Astrocyte (in vitro differentiated cells and primary cell): ENCODE measurements around the gene TFIP11. TPM values are rescaled to one million over a fixed set of nuclear protein-coding genes. Genes with fewer than 3 reads are reported as not detected.

Experiments used
- DNase-seq: peaks from one replicate; pipeline ENCODE4 v3.0.0-alpha.2; 2010; ENCODE audit warnings: low read depth
- FAIRE-seq: peaks from 2 replicates; lab custom pipeline; 2011; peaks lifted over from hg19 to GRCh38; lab: Jason Lieb, UNC
- H2AFZ ChIP-seq: 2 replicates; pipeline ENCODE4 v1.6.0; 2012; ENCODE audit warnings: low read depth, low read length, inconsistent platforms
- H3K27ac ChIP-seq: 2 replicates; pipeline ENCODE4 v1.5.1; 2011; ENCODE audit warnings: low read depth, low read length, inconsistent platforms
- H3K27me3 ChIP-seq: 2 replicates; pipeline ENCODE4 v1.6.0; 2011; ENCODE audit warnings: low read length, inconsistent platforms; ENCODE audit not compliant: insufficient read depth
- H3K36me3 ChIP-seq: 2 replicates; pipeline ENCODE4 v1.5.1; 2011; ENCODE audit warnings: low read length, inconsistent platforms; ENCODE audit not compliant: insufficient read depth
- H3K4me1 ChIP-seq: 2 replicates; pipeline ENCODE4 v1.5.1; 2011; ENCODE audit warnings: low read length, inconsistent platforms; ENCODE audit not compliant: insufficient read depth
- H3K4me2 ChIP-seq: 2 replicates; pipeline ENCODE4 v1.6.0; 2012; ENCODE audit warnings: low read length, inconsistent platforms
- H3K4me3 ChIP-seq: 2 replicates; pipeline ENCODE4 v1.5.1; 2011; ENCODE audit warnings: low read depth, mild to moderate bottlenecking, low read length, inconsistent platforms; ENCODE audit not compliant: insufficient read depth
- H3K79me2 ChIP-seq: 2 replicates; pipeline ENCODE4 v1.6.0; 2012; ENCODE audit warnings: mild to moderate bottlenecking, low read length, inconsistent platforms; ENCODE audit not compliant: insufficient read depth
- H3K9ac ChIP-seq: 2 replicates; pipeline ENCODE4 v1.6.0; 2012; ENCODE audit warnings: mild to moderate bottlenecking, low read length, inconsistent platforms
- H3K9me3 ChIP-seq: 2 replicates; pipeline ENCODE4 v1.5.1; 2012; ENCODE audit warnings: low read depth, mild to moderate bottlenecking, low read length, inconsistent platforms; ENCODE audit not compliant: insufficient read depth
- H4K20me1 ChIP-seq: 2 replicates; pipeline ENCODE4 v1.6.0; 2012; ENCODE audit warnings: low read length, inconsistent platforms; ENCODE audit not compliant: insufficient read depth
- H3K27ac Mint-ChIP-seq: one replicate; pipeline ENCODE4 v1.8.0; 2021; ENCODE audit warnings: mild to moderate bottlenecking, mixed read lengths; ENCODE audit not compliant: unreplicated experiment
- H3K27me3 Mint-ChIP-seq: one replicate; pipeline ENCODE4 v1.8.0; 2021; ENCODE audit warnings: low read depth, mixed read lengths; ENCODE audit not compliant: unreplicated experiment
- H3K36me3 Mint-ChIP-seq: one replicate; pipeline ENCODE4 v1.8.0; 2021; ENCODE audit warnings: low read depth, mixed read lengths; ENCODE audit not compliant: unreplicated experiment
- H3K4me1 Mint-ChIP-seq: one replicate; pipeline ENCODE4 v1.8.0; 2021; ENCODE audit warnings: low read depth, mixed read lengths; ENCODE audit not compliant: unreplicated experiment
- H3K4me3 Mint-ChIP-seq: one replicate; pipeline ENCODE4 v1.8.0; 2021; ENCODE audit warnings: mild to moderate bottlenecking, moderate library complexity, mixed read lengths; ENCODE audit not compliant: unreplicated experiment
- H3K9me3 Mint-ChIP-seq: one replicate; pipeline ENCODE4 v1.8.0; 2021; ENCODE audit warnings: mild to moderate bottlenecking, mixed read lengths; ENCODE audit not compliant: unreplicated experiment
- EZH2 ChIP-seq: IDR thresholded peaks from 2 replicates; pipeline ENCODE4 v1.6.1; 2012; ENCODE audit warnings: mild to moderate bottlenecking, low read length, inconsistent platforms; ENCODE audit not compliant: insufficient read depth
- microRNA-seq: library from miRNA; unstranded; fragments of <30 nt; microRNA quantifications from one replicate; pipeline ENCODE4 v1.2.0, GENCODE V29; 2020
- total RNA-seq: library from RNA; stranded (reverse); gene quantifications from 2 replicates; pipeline ENCODE4 v1.2.1, GENCODE V29; 2021
- TF ChIP-seq, protein P1 (sequence below): IDR thresholded peaks from 2 replicates; pipeline ENCODE4 v1.5.1; 2011; ENCODE audit warnings: low read depth, mild to moderate bottlenecking, inconsistent platforms, low read length, moderate library complexity; ENCODE audit not compliant: insufficient read depth

The TFIP11 gene
- total RNA-seq, 1 donor from 2014 or later = 36.9 TPM

- FAIRE-seq = no peak
- no peaks in the 10 kb centered on the region for H3K27me3 ChIP-seq
- H3K79me2 ChIP-seq = no peaks in the 10 kb centered on the region
- no peaks in the 10 kb centered on the region for H3K4me1 ChIP-seq
- no peak overlapping the region for H3K4me2 ChIP-seq
- no peak overlapping the region for H3K27ac Mint-ChIP-seq
- H3K27ac ChIP-seq = no peak overlapping the region
- no peak overlapping the region for H2AFZ ChIP-seq
- no peak overlapping the region for H3K4me3 Mint-ChIP-seq
- no peaks in the 10 kb centered on the region for H4K20me1 ChIP-seq
- H3K9ac ChIP-seq = no peak overlapping the region
- H3K4me1 Mint-ChIP-seq = no peaks in the 10 kb centered on the region
- H3K4me3 ChIP-seq = no peak overlapping the region
- H3K9me3 ChIP-seq = no peaks in the 10 kb centered on the region
- no peaks in the 10 kb centered on the region for H3K9me3 Mint-ChIP-seq
- TF ChIP-seq, protein P1, sequence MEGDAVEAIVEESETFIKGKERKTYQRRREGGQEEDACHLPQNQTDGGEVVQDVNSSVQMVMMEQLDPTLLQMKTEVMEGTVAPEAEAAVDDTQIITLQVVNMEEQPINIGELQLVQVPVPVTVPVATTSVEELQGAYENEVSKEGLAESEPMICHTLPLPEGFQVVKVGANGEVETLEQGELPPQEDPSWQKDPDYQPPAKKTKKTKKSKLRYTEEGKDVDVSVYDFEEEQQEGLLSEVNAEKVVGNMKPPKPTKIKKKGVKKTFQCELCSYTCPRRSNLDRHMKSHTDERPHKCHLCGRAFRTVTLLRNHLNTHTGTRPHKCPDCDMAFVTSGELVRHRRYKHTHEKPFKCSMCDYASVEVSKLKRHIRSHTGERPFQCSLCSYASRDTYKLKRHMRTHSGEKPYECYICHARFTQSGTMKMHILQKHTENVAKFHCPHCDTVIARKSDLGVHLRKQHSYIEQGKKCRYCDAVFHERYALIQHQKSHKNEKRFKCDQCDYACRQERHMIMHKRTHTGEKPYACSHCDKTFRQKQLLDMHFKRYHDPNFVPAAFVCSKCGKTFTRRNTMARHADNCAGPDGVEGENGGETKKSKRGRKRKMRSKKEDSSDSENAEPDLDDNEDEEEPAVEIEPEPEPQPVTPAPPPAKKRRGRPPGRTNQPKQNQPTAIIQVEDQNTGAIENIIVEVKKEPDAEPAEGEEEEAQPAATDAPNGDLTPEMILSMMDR = no peak
- TF ChIP-seq EZH2 = no peak
- H3K36me3 ChIP-seq = no peaks in the 10 kb centered on the region
- H3K27me3 Mint-ChIP-seq = no peaks in the 10 kb centered on the region
- H3K36me3 Mint-ChIP-seq = peaks cover 6% of the 10 kb centered on the region
- DNase-seq = no peak
Measured at GRCh38 chr22:26443901-26444690, 68.2 kb downstream of the TFIP11 start.

DNA sequence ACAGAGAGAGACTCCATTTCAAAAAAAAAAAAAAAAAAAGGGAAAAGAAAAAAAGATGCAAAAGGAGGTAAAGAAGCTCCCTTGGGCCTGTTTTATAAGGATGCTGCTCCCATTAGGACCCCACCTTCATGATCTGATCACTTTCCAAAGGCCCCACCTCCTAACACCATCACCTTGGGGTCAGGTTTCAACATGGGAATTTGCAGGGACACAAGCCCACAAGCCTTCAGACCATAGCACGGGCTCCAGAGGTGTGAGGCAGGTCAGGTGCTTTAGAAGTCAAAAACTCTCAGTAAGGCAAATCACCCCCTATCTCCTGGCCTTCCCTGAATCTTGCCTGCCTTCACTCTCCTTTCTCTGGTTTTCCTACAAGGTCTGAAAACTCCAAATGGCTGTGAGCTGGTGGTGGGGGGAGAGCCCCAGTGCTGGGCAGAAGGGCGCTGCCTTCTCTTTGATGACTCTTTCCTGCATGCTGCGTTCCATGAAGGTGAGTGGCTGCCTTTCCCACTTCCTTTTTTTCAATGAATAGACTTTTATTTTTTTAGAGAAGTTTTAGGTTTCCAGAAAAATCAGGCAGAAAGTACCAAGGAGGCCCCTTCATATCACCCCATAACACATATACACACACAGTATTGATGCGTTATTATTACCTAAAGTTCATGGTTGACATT lies 70.1 kb downstream of the TFIP11 start:
- no peaks in the 10 kb centered on the region for H3K27me3 ChIP-seq
- H3K4me3 ChIP-seq = no peak overlapping the region
- H4K20me1 ChIP-seq = peaks cover 6% of the 10 kb centered on the region
- no peak overlapping the region for H3K9ac ChIP-seq
- Mint-ChIP-seq H3K27me3 (no peaks in the 10 kb centered on the region), H3K27ac (no peak overlapping the region), H3K9me3 (no peaks in the 10 kb centered on the region), H3K4me3 (no peak overlapping the region), H3K4me1 (peaks cover 4% of the 10 kb centered on the region), H3K36me3 (peaks cover 7% of the 10 kb centered on the region)
- H3K27ac ChIP-seq = no peak overlapping the region
- H3K79me2 ChIP-seq = no peaks in the 10 kb centered on the region
- no peaks in the 10 kb centered on the region for H3K9me3 ChIP-seq
- DNase-seq = no peak
- no peak overlapping the region for H2AFZ ChIP-seq
- no peak for FAIRE-seq
- no peak for TF ChIP-seq EZH2
- TF ChIP-seq, protein P1 = no peak
- H3K4me1 ChIP-seq = peaks cover 4% of the 10 kb centered on the region
- no peak overlapping the region for H3K4me2 ChIP-seq
- no peaks in the 10 kb centered on the region for H3K36me3 ChIP-seq

Small RNA genes within 50 kb of the gene (microRNA-seq; reads per million reads assigned to microRNA genes)
- 21.9 reads per million, percentile 47 among the genes with 10 or more reads in this experiment for gene MIR548J

Other genes starting within 250 kb of the TFIP11 start
- gene ASPHD2, start 83.2 kb downstream of the TFIP11 start, total RNA-seq = 11.7 and 13.0 TPM in 2 replicates
- gene HPS4, start 28.7 kb downstream of the TFIP11 start, total RNA-seq = 21.9 and 25.2 TPM in 2 replicates
- 33.1 and 34.4 TPM in 2 replicates for gene SRRD, start 28.6 kb downstream of the TFIP11 start, total RNA-seq
- 55.7 and 72.5 TPM in 2 replicates for gene TPST2, start 77.7 kb upstream of the TFIP11 start, total RNA-seq
- not detected in 2 replicates for gene CRYBB1, start 105.6 kb upstream of the TFIP11 start, total RNA-seq
- 1.1 and 2.0 TPM in 2 replicates for gene CRYBA4, start 109.5 kb upstream of the TFIP11 start, total RNA-seq
- gene MIAT, start 145.1 kb upstream of the TFIP11 start, total RNA-seq = 22.8 and 32.1 TPM in 2 replicates